Aorta (tissue), 5 donors: Measurements from ENCODE around the gene PRELP. TPM values are rescaled to one million over a fixed set of nuclear protein-coding genes. Genes with fewer than 3 reads are reported as not detected.

Source experiments
- ATAC-seq: fragments of 200-7000 bp; cut with Tn5 transposase; one replicate; pipeline ENCODE4 v1.9.1; 2022; ENCODE audit warnings: moderate library complexity; ENCODE audit not compliant: low FRiP score
- DNase-seq, 2 donors: peaks; one replicate each; pipeline ENCODE4 v3.0.0-alpha.2; 2020
- H3K27ac ChIP-seq, 2 donors: one replicate each; pipeline ENCODE4 v1.5.1; 2013; ENCODE audit warnings: low read length in 2 of 2, mild to moderate bottlenecking in 2 of 2, moderate library complexity in 2 of 2, control low read depth in 1 of 2, inconsistent platforms in 1 of 2, low read depth in 1 of 2
- H3K27me3 ChIP-seq, 2 donors: one replicate each; pipeline ENCODE4 v1.6.1; 2013; ENCODE audit warnings: control low read depth in 1 of 2, low read length in 1 of 2, mild to moderate bottlenecking in 1 of 2, moderate library complexity in 1 of 2; ENCODE audit not compliant: insufficient read depth in 2 of 2, control insufficient read depth in 1 of 2
- H3K36me3 ChIP-seq, 2 donors: one replicate each; pipeline ENCODE4 v1.6.1; 2013; ENCODE audit warnings: control low read depth in 1 of 2, low read length in 1 of 2, mild to moderate bottlenecking in 1 of 2; ENCODE audit not compliant: insufficient read depth in 2 of 2, control insufficient read depth in 1 of 2
- H3K4me1 ChIP-seq, 2 donors: one replicate each; pipeline ENCODE4 v1.6.1; 2013; ENCODE audit warnings: low read length in 2 of 2, control low read depth in 1 of 2, mild to moderate bottlenecking in 1 of 2, moderate library complexity in 1 of 2; ENCODE audit not compliant: insufficient read depth in 2 of 2, control insufficient read depth in 1 of 2
- H3K4me3 ChIP-seq, 2 donors: one replicate each; pipeline ENCODE4 v1.5.1; 2013; ENCODE audit warnings: low read length in 2 of 2, control low read depth in 1 of 2, mild to moderate bottlenecking in 1 of 2
- H3K9me3 ChIP-seq: one replicate; pipeline ENCODE4 v1.6.1; 2013; ENCODE audit warnings: mild to moderate bottlenecking, low read length; ENCODE audit not compliant: control insufficient read depth
- WGBS, 2 donors: extraction: QIAGEN DNeasy Blood & Tissue Kit; methylation state at CpG; one replicate each; pipeline ENCODE4 v1.1.7; 2013; 5-methylcytosine and 5-hydroxymethylcytosine counted together
- intact Hi-C, 2 donors: fragments of 100-400 bp; cut with DNase I; formaldehyde crosslinking; loops; one replicate each; pipeline versions ENCODE4 v1.14.2 to v1.15.0; 2022
- polyA plus RNA-seq, 2 donors: library from polyadenylated mRNA; stranded (reverse); fragments of 200-250 nt; gene quantifications; one replicate each; pipeline ENCODE4 v1.2.3, GENCODE V29; 2013
- total RNA-seq, 2 donors: library from RNA; stranded (reverse); fragmentation: NEBNext Ultra II Directional; extraction: Animal tissue kit (Norgen Biotek cat#: 25700); gene quantifications; one replicate each; pipeline ENCODE4 v1.2.1, GENCODE V29; 2021
- donor health status: healthy with polysubstance abuse.
- donor health status: Bipolar disorder and iron deficiency.
- donor health status: DM: no; HTN: no; CAD: no.
- donor health status: DM: no; HTN: no; CAD: no.
- donor health status: DM: yes; HTN: yes; CAD: no.

PRELP gene
- total and polyA plus RNA-seq, 4 donors = 152 to 217 (median 176) TPM

DNA sequence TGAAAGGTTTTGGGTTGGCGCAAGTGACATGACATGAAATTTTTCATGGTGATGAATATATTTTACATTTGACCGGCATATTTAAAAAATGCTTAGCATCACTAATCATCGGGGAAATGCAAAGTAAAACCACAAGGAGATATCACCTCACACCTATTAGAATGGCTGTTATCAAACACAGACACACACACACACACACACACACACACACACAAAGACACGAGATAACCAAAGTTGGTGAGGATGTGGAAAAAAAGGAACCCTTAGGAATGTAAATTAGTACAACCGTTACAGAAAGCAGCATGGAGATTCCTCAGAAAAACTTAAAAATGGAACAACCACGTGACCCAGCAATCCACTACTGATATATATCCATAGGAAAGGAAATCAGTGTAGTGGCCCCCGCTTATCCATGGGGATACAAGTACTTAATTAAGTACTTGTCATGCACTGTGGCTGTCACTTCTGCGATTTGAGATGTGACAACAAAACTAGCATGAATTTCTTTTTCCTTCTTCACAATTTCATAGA lies 15.9 kb upstream of the PRELP start:
- Histone ChIP-seq H3K9me3 (no peaks in the 10 kb centered on the region), H3K4me3 (no peak overlapping the region), H3K27me3 (no peaks in the 10 kb centered on the region), H3K27ac (no peak overlapping the region), H3K4me1 (peaks cover 2 to 6% of the 10 kb centered on the region in 2 donors), H3K36me3 (no peaks in the 10 kb centered on the region)
- DNase-seq = no peak
- no peak for ATAC-seq
- 81 to 85% methylated on average over 8 of the region's 8 CpGs for WGBS, 2 donors
- intact Hi-C loops = no loop called here

DNA sequence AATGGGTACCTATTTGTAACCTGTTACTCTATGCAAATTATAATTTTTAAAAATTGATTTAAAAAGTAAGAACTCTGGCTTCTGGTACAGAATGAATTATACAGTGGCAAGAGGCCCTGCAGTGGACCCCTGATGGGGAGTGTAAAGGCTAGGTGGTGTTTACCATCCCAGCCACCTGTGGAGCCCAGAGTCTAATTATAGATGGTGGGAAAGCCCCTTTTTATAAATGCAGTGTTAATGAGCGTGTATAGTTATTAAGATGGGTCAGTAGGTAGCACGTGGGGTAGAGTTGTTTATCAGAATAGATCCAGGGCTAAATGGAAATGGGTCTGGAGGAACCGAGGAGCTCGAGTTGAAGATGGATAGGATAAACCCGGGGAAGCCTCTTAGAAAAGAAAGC lies 13.9 kb upstream of the PRELP start:
- no peak overlapping the region for H3K4me3 ChIP-seq
- 79 to 81% methylated on average over 5 of the region's 5 CpGs for WGBS, 2 donors
- peaks cover 2 to 8% of the 10 kb centered on the region in 2 donors for H3K4me1 ChIP-seq
- intact Hi-C loops = no loop called here
- H3K9me3 ChIP-seq = no peaks in the 10 kb centered on the region
- H3K36me3 ChIP-seq = no peaks in the 10 kb centered on the region
- ATAC-seq (no peak), DNase-seq (no peak)
- H3K27ac ChIP-seq = peak overlapping the region in 1 of 2 donors; percentile 47
- no peaks in the 10 kb centered on the region for H3K27me3 ChIP-seq

DNA sequence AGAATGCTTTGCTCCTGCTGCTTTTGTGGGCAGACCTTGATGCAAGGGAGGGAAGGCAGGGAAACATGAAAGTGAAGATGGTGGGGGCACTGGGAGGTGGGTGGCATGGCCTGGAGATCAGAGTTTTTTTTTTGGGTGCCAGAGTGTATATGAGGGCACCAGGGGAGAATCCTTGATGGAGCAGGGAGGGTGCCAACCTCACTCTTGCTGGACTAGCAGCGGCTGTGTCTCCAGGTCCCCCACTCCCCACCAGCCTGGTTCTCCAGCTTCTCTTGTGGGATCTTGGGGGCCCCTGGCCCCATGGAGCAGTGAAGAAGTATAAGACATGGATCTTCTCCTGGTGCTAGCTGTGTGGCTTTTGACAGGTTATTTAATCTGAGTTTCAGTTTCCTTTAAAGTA lies 13.5 kb upstream of the PRELP start:
- Histone ChIP-seq H3K9me3 (no peaks in the 10 kb centered on the region), H3K4me1 (peaks cover 2 to 8% of the 10 kb centered on the region in 2 donors), H3K36me3 (no peaks in the 10 kb centered on the region), H3K27me3 (no peaks in the 10 kb centered on the region), H3K4me3 (no peak overlapping the region), H3K27ac (peak overlapping the region; percentile 6 to 47)
- no peak for DNase-seq
- WGBS, 2 donors = 90 to 92% methylated on average over 1 of the region's 1 CpG
- intact Hi-C loops = no loop called here
- no peak for ATAC-seq

GRCh38 chr1:203462878-203463277 lies 12.7 kb upstream of the PRELP start:
- H3K4me3 ChIP-seq = no peak overlapping the region
- no peaks in the 10 kb centered on the region for H3K36me3 ChIP-seq
- DNase-seq (peak; percentile 91 to 95), ATAC-seq (peak; percentile 31)
- H3K9me3 ChIP-seq = no peaks in the 10 kb centered on the region
- intact Hi-C loops = no loop called here
- H3K4me1 ChIP-seq = peaks cover 2 to 8% of the 10 kb centered on the region in 2 donors
- 33 to 35% methylated on average over 6 of the region's 6 CpGs for WGBS, 2 donors
- H3K27me3 ChIP-seq = no peaks in the 10 kb centered on the region
- H3K27ac ChIP-seq = peak overlapping the region; percentile 96 to 99

DNA sequence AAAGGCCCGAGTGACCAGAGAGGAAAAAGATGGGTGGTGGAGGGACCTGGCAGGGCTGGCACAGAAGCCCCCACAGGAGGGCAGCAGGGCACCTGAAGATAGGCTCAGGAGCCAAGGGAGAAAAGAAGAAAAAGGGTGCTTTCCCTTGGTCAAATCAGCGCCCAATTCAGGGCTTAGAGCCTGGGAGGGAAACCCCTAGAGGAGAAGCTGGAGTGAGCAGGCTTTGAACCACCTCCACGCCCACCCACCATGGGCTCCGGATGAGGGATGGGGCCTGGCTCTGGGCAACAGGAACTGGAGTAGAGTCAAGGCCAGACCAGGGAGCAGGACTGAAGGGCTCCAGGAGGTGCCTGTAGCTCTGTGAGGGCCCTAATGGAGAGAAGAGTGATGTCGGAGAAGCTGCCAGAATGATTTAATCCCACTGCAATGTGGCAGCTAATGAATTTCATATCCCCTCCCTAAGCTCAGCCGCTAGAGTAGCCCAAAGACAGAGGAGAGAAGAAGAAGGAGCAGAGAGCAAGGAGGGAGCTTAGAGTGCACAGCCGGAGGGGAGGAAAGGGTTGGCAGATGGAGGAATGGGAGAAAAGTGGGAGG lies 12.0 kb upstream of the PRELP start:
- intact Hi-C loops = no loop called here
- peak overlapping the region; percentile 96 to 99 for H3K27ac ChIP-seq
- H3K36me3 ChIP-seq = no peaks in the 10 kb centered on the region
- no peaks in the 10 kb centered on the region for H3K27me3 ChIP-seq
- no peak overlapping the region for H3K4me3 ChIP-seq
- DNase-seq = no peak
- ATAC-seq = peak; percentile 37
- no peaks in the 10 kb centered on the region for H3K9me3 ChIP-seq
- H3K4me1 ChIP-seq = peaks cover 6 to 9% of the 10 kb centered on the region in 2 donors
- 18 to 20% methylated on average over 7 of the region's 7 CpGs for WGBS, 2 donors

DNA sequence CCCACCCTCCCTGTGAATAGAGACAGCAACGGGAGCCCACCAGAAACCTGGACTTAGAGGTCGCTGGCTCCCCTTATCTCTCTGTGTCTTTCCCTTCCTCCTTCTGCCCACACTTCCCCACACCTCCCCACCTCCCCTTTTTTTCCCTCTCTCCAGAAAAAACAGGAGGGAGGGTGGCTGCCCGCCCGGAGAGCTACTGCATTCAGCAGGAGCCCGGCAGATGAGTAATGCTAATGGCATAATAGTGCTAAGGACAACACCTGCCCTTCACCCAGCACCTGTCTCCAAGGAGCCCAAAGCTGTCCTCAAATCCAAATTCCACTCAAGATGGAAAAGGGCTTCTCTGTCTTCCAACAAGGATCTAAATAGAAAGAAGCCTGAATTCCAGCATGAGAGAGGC lies 11.4 kb upstream of the PRELP start:
- no peaks in the 10 kb centered on the region for H3K36me3 ChIP-seq
- H3K4me1 ChIP-seq = peaks cover 8 to 9% of the 10 kb centered on the region in 2 donors
- DNase-seq (peak; percentile 76 to 88), ATAC-seq (peak; percentile 12)
- H3K27me3 ChIP-seq = no peaks in the 10 kb centered on the region
- peak overlapping the region; percentile 96 to 99 for H3K27ac ChIP-seq
- WGBS, 2 donors = 3 to 18% methylated on average over 4 to 5 of the region's 5 CpGs
- H3K4me3 ChIP-seq = no peak overlapping the region
- intact Hi-C loops = no loop called here
- no peaks in the 10 kb centered on the region for H3K9me3 ChIP-seq

DNA sequence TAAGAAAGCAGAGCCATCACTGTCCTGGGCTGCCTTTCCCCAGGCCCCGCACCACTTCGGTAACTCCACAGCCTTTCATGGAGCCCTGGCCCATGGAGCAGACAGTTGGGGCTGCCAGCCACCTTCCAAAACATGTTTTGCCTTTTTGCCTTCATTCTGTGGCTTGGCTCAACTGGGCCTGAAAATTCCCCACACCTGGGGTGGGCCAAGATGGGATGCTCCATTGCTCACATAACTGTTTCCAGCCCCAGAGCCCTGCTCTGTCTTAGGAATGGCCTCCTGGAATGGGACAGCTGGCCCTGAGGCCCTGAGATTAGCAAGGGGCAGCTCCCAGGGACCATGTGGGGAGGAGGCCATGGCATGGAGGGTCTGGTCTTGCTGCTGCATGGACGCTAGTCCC lies 10.9 kb upstream of the PRELP start:
- ATAC-seq (no peak), DNase-seq (no peak)

DNA sequence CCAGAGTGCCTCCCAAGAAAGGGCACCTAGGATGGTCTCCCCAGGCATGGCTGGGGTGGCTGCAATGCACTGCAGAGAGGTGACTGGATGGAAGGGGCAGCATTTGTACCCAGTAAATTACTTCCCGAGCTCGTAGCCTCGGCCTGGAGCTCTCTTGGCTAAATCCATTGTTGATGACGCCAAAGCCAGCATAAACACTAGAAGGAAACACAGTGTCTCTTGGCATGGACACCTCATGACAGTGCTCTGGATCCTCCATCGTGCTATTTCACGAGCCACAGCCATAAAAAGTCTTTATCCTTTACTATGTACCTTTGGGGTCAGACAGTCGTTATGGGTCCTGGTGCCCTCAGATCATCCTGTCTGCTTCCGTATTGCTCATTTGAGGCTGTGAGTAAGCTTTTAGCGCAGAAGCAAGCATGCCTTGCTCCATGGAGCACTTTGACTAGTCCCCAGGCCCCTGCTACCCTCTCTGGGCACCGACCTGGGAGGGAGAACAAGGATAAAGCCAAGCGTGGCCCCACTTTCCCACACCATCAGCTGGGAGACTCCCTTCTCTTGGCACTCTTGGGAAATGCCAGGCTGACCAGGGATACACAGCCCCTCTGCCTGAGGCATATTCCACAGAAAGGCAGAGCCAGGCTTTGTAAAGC lies 10.3 kb upstream of the PRELP start:
- Histone ChIP-seq H3K27ac (peak overlapping the region; percentile 96 to 99), H3K4me1 (peaks cover 8 to 9% of the 10 kb centered on the region in 2 donors), H3K4me3 (no peak overlapping the region), H3K9me3 (no peaks in the 10 kb centered on the region), H3K36me3 (no peaks in the 10 kb centered on the region), H3K27me3 (no peaks in the 10 kb centered on the region)
- ATAC-seq (peak; percentile 23), DNase-seq (no peak)
- WGBS, 2 donors = 23 to 26% methylated on average over 11 of the region's 11 CpGs
- intact Hi-C loops = no loop called here

More for the DNA sequence above, 10.9 kb upstream of the PRELP start:
- H3K9me3 ChIP-seq = no peaks in the 10 kb centered on the region
- 65 to 70% methylated on average over 3 of the region's 3 CpGs for WGBS, 2 donors
- H3K4me3 ChIP-seq = no peak overlapping the region
- peak overlapping the region; percentile 96 to 99 for H3K27ac ChIP-seq
- H3K27me3 ChIP-seq = no peaks in the 10 kb centered on the region
- H3K36me3 ChIP-seq = no peaks in the 10 kb centered on the region
- intact Hi-C loops = no loop called here
- H3K4me1 ChIP-seq = peaks cover 8 to 9% of the 10 kb centered on the region in 2 donors

DNA sequence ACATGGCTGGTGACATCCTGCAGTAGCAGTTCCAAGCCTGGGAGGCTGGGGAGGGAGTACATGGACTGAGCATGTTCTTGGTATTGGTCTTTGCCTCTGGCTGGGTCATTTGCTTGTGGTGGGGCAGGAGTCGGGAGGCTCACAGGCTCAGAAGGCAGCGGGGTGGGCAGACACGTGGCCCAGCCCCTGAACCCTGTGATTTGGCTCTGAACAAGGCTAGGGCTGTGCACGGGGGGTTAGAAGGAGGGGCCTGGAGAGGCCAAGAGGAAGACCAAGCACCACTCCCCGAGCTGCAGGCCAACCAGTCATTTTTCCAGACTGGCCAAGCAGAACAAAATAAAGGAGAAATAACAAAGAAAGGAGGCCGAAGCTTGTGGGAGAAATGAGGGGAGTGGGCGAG lies 9.7 kb upstream of the PRELP start:
- no peak overlapping the region for H3K4me3 ChIP-seq
- DNase-seq = peak in 1 of 2 donors; percentile 87
- intact Hi-C loops = no loop called here
- WGBS, 2 donors = 1 to 4% methylated on average over 7 of the region's 7 CpGs
- H3K4me1 ChIP-seq = peaks cover 8 to 9% of the 10 kb centered on the region in 2 donors
- ATAC-seq = peak; percentile 80
- no peaks in the 10 kb centered on the region for H3K9me3 ChIP-seq
- peak overlapping the region; percentile 96 to 99 for H3K27ac ChIP-seq
- H3K36me3 ChIP-seq = no peaks in the 10 kb centered on the region
- H3K27me3 ChIP-seq = no peaks in the 10 kb centered on the region
